GM21723 (cell line): Measurements from ENCODE around the gene SLAMF1.
"Not testable (repeated sequence)": the region's sequence is repeated elsewhere in the genome, so short reads cannot be mapped to it uniquely, and the experiment has no call there.

Experiments used
- ATAC-seq: cut with Tn5 transposase; IDR thresholded peaks from one replicate; pipeline ENCODE4 v1.9.1; 2021; ENCODE audit warnings: mild to moderate bottlenecking, moderate library complexity; ENCODE audit not compliant: unreplicated experiment

The SLAMF1 gene

DNA sequence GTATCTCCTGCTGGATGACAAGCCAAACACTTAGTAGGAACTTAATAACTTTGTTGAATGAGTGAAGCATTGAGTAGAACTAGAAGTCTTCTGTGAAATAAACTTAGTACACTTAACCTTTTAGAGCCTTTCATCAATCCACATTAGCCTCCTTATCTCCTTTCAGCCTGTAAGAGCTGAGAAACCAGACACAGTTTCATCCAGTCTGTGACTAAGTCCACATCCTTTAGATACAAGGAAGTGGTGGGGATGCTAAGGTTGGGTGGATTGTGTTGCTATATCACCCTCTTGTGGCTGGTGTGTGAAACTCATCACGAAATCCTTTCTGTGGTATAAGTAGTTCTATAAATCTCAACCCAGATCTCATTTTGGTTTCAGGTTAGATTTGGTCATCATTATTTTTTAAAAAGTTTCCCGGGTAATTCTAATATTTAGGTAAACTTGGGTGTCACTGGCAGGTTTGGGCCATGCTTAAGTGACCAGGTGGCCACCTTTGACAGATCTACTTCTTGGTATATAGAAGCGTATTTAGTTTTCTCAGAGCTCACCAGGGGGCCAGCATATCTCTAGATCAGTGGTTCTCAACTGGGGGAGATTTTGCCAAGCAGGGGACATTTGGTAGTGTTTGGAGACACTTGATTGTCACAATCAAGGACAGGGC lies 39.7 kb downstream of the SLAMF1 start:
- ATAC-seq, result peak; percentile 72

GRCh38 chr1:160606611-160607010 lies 40.2 kb downstream of the SLAMF1 start:
- ATAC-seq, result no peak

DNA sequence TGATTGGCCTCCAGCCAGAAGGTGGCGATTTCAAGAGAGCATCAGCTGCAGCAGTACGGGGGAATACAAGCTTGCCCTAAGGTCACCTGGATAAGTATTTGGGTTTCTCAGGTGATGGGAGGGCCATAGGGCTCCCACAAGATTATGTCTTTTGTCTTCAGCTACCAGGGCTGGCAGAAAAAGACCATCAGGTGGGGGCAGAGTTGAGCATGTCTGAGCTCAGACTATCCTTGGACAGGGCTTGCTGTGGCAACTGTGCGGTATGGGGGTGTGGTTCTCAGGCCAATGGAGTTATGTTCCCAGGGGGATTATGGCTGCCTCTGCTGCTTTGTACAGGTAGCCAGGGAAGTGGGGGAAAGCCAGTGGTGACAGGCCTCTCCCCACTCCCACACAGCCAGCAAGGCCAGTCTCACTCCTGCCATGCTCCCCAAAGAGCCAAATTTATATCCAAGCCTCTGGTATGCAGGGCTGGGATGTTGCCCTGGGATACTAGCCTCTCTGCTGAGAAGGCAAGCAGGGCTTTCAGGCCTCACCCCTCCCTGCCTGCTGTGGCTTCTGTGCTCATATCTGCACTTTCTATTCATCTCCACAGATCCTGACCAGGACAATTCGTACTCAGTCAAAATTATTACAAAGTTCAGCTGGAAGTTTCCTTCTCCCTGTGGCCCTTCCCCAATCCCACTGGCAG lies 40.9 kb downstream of the SLAMF1 start:
- no peak for ATAC-seq

DNA sequence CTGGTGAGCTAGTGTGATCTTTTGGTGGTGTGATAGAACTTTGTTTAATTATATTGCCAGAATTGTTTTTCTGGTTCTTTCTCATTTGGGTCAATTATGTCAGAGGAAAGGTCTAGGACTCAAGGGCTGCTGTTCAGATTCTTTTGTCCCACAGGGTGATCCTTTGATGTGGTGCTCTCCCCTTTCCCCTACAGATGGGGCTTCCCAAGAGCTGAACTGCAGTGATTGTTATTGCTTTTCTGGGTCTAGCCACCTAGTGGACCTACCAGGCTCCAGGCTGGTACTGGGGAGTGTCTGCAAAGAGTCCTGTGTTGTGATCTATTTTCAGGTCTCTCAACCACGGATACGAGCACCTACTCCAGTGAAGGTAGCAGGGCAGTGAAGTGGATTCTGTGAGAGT lies 41.6 kb downstream of the SLAMF1 start:
- no peak for ATAC-seq

DNA sequence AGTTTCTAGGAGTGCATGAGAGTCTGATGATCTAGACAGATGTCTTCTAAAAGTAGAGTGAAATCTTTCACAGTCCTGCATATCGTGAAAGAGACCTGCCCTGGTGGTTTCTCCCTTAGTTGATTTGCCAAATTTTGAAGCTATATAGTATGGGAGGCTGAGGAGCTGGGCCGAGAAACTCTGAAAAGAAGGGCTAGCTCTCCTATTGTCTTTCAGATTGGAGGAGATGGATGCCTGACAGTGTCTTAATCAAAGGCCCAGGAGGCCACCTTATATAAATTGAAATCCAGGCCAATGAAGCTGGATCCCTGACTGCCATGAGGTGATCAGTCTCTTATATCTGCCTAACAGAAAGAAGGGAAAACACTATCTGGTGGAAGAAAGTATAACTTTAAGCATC lies 49.1 kb downstream of the SLAMF1 start:
- ATAC-seq, result no peak

GRCh38 chr1:160597051-160597450 lies 49.8 kb downstream of the SLAMF1 start:
- no peak for ATAC-seq

DNA sequence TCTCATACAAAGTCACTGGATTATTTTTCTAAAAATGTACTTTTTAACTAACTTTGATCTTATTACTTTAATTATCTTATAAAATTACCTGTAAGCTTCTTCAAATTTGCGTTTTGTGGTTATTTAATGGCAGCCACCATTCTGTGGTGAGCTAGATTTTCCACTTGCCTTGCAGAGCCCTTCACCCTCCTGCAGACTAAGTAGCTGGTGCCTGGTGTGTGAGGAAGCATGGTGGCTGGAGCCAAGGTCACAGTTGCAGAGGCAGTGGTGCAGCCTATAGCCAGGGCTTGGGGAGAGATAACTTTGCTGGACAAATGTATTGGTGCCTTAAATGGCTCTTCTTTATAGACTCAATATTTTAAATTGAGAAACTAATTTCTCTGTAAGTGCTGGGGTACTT lies 56.4 kb downstream of the SLAMF1 start:
- no peak for ATAC-seq

GRCh38 chr1:160588468-160588867 lies 58.4 kb downstream of the SLAMF1 start:
- ATAC-seq, result no peak

DNA sequence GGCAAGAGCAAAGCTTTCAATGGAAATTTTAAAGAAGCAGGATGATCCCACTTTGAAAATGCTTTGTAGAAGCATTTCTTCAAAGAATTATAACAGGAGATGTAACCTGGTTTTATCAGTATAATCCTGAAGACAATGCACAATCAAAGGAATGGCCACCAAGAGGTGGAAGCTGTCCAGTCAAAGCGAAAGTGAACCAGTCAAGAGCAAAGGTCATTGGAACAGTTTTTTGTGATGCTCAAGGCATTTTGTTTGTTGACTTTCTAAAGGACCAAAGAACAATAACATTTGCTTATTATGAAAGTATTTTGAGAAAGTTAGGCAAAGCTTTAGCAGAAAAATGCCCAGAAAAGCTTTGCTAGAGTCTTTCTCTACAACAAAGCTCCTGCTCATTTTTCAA lies 62.1 kb downstream of the SLAMF1 start:
- no peak for ATAC-seq

GRCh38 chr1:160582976-160583375 lies 63.9 kb downstream of the SLAMF1 start:
- not testable (repeated sequence) for ATAC-seq

- ATAC-seq, result no peak
Observed at GRCh38 chr1:160581961-160582360, 64.9 kb downstream of the SLAMF1 start.

DNA sequence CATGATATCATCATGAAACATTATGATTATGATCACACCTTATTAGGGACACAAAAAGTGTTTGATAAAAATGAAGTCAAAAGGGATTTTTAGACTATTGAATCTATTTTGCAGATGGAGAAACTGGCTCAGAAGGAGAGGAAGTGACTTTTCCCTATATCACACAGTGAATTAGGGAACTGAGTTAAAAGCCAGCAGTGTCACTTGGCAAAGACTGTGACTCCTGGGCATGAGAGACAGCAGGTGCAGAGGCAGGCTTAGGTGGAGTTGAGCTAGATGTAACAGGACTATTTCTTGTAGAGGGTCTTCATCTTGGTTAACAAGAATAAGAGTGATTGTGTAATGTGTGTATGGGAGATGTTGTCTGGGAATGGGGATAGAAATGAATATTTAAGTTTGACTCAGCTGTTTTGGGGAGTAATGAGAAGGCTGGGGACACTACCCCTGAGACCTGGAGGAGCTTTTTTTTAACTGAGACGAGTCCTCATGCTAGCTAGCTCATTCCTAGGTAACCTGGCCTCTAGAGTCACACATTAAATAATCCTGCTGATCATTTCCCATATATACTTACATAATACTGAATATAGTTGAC lies 66.5 kb downstream of the SLAMF1 start:
- no peak for ATAC-seq

GRCh38 chr1:160579216-160579701 lies 67.6 kb downstream of the SLAMF1 start, which contains the start of gene CD84:
CD84 (minus strand) TSS chr1:160579496; CDS start chr1:160579437, 59 bp downstream.
- no peak for ATAC-seq

DNA sequence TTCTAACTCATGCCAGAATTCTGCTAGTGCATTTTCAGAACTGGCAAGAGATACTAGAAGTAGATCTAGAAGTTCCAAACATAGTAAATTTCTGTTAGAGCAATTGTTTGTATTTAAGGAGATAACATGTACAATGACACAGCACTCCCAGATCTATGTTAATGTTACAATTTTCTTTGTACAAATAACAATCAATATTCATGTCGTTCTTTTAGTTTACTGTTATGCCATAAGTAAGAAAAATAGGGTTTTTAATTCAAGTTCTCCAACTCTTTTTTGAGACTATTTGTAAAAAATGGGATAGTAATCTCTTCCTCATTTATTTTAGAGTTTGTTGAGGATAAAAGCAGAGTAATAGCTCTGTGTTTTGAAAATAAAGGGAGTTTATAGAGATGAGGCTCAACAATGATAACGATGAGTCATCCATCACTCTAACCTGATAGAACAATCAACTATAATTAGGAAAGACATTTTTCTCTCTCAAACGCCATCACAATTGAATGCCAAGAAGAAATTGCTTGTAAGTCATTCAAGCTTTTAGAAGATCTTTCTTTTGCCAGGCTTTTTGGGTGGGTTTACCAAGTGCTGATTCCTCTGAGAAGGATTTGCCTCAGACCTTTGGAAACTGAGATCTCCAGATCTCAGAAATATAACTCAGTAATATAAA lies 68.2 kb downstream of the SLAMF1 start:
- ATAC-seq, result no peak

GRCh38 chr1:160578175-160578524 lies 68.7 kb downstream of the SLAMF1 start:
- no peak for ATAC-seq

GRCh38 chr1:160577671-160578070 lies 69.2 kb downstream of the SLAMF1 start:
- no peak for ATAC-seq

- no peak for ATAC-seq
Observed at GRCh38 chr1:160576884-160577283, 70.0 kb downstream of the SLAMF1 start.

- no peak for ATAC-seq
Observed at GRCh38 chr1:160576390-160576789, 70.5 kb downstream of the SLAMF1 start.

- no peak for ATAC-seq
Observed at GRCh38 chr1:160575112-160575664, 71.7 kb downstream of the SLAMF1 start.

DNA sequence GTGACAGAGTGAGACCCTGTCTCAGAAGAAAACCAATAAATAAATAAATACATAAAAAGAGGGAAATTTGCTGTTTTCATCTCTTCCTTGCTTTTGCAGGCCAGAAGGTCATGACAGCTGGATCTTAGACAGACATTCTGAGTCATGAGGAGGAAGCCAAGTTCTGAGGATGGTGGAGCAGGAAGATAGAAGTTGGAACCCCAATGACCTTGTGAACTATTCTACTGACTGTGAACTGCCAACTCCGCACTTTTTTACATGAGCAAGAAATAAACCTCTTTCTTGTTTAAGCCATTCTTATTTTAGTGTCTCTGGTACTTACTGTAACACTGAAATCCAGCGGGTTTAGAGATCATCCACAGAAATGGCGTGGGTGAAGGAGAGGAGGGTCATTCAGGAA lies 76.0 kb downstream of the SLAMF1 start:
- no peak for ATAC-seq

DNA sequence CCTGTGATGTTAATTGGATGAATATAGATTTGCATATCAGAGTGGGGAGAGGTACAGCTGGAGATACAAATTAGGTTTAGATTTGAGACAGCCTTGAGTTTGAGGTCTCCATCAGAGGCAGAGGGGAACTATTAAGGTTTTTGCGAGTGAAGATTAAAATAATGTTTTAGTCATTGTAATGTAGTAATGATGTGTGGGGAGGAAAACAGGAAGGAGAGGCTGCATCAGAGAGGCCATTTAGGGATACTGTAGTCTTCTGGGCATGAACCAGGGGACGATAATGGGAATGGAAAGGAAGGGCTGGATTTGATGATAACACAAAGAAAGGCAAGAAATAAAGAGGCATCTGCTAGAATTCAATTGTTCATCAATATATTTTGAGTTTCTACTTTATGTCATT lies 77.0 kb downstream of the SLAMF1 start:
- ATAC-seq, result no peak
